Measurements from ENCODE around the gene BTN1A1.
A peak's percentile ranks its signal among the peaks of the same experiment; 100 is the strongest.
"Not testable (repeated sequence)": the region's sequence is repeated elsewhere in the genome, so short reads cannot be mapped to it uniquely, and the experiment has no call there.

Gene BTN1A1

GRCh38 chr6:26516481-26517427 is 16.7 kb downstream of the BTN1A1 start:
- DNase-seq: no peak

GRCh38 chr6:26519359-26519758 is 19.3 kb downstream of the BTN1A1 start:
- DNase-seq: no peak

- peak; percentile 42 to 46 for DNase-seq
Observed at GRCh38 chr6:26520237-26520849, 20.2 kb downstream of the BTN1A1 start.

- DNase-seq: peak; percentile 65 to 83
Observed at GRCh38 chr6:26520850-26521599, 20.9 kb downstream of the BTN1A1 start.

GRCh38 chr6:26521600-26522391 is 21.7 kb downstream of the BTN1A1 start:
- peak in 1 of 2 experiments; percentile 40 for DNase-seq

GRCh38 chr6:26522486-26523228 is 22.6 kb downstream of the BTN1A1 start:
- DNase-seq: not testable (repeated sequence)

- not testable (repeated sequence) for DNase-seq
Observed at GRCh38 chr6:26524314-26524713, 24.2 kb downstream of the BTN1A1 start.

GRCh38 chr6:26524722-26525370 is 24.7 kb downstream of the BTN1A1 start:
- DNase-seq: no peak

GRCh38 chr6:26525838-26526237 is 25.7 kb downstream of the BTN1A1 start:
- no peak for DNase-seq

- no peak for DNase-seq
Observed at GRCh38 chr6:26526928-26527327, 26.8 kb downstream of the BTN1A1 start.

- no peak for DNase-seq
Observed at GRCh38 chr6:26530203-26530602, 30.1 kb downstream of the BTN1A1 start.

- DNase-seq: no peak
Observed at GRCh38 chr6:26531897-26532296, 31.8 kb downstream of the BTN1A1 start.

- DNase-seq: peak; percentile 73 to 96
Observed at GRCh38 chr6:26532699-26533531, 32.8 kb downstream of the BTN1A1 start.

- DNase-seq: no peak
Observed at GRCh38 chr6:26533532-26533931, 33.4 kb downstream of the BTN1A1 start.

- DNase-seq: no peak
Observed at GRCh38 chr6:26534681-26535465, 34.8 kb downstream of the BTN1A1 start.

GRCh38 chr6:26536571-26537159 is 36.6 kb downstream of the BTN1A1 start:
- DNase-seq: no peak

GRCh38 chr6:26537160-26537845 is 37.2 kb downstream of the BTN1A1 start:
- peak; percentile 83 to 88 for DNase-seq

GRCh38 chr6:26537846-26538571 is 37.9 kb downstream of the BTN1A1 start, which contains the start of gene HMGN4:
Gene HMGN4, plus strand, starts transcription at chr6:26538366. Its CDS starts 6,841 bp downstream, at chr6:26545207.
- DNase-seq: peak; percentile 62 to 91

All from NCI-H187 (cell line).